Prostate gland (tissue), 2 donors: ENCODE measurements around the gene RPS10.

Experiments used
- CTCF ChIP-seq, 4 experiments: fragments of 200-600 bp in 2 of 4; fragments of 450-650 bp in 2 of 4; sonication (generic) in 2 of 4; IDR thresholded peaks; 1 replicate in 3 of 4; 2 replicates in 1 of 4; pipeline ENCODE4 v1.5.1; 2016 to 2019; ENCODE audit warnings: antibody characterized with exemption in 4 of 4, mild to moderate bottlenecking in 2 of 4, moderate library complexity in 2 of 4
- POLR2A ChIP-seq: fragments of 450-650 bp; IDR thresholded peaks from one replicate; pipeline ENCODE4 v1.6.1; 2016; ENCODE audit warnings: antibody characterized with exemption, mild to moderate bottlenecking
- POLR2AphosphoS5 ChIP-seq: sonication (generic); formaldehyde crosslinking; IDR thresholded peaks from one replicate; pipeline ENCODE4 v1.6.1; 2017; ENCODE audit warnings: antibody characterized with exemption

- TF ChIP-seq CTCF (IDR thresholded peaks at IDR 0.05): no peak
- TF ChIP-seq POLR2A: no peak
- TF ChIP-seq POLR2AphosphoS5: no peak
These were observed 11.7 kb upstream of the RPS10 start for GRCh38 chr6:34437644-34437970.
